ENCODE data around the gene B3GNT5.
A peak's percentile ranks its signal among the peaks of the same experiment; 100 is the strongest.

The B3GNT5 gene

DNA sequence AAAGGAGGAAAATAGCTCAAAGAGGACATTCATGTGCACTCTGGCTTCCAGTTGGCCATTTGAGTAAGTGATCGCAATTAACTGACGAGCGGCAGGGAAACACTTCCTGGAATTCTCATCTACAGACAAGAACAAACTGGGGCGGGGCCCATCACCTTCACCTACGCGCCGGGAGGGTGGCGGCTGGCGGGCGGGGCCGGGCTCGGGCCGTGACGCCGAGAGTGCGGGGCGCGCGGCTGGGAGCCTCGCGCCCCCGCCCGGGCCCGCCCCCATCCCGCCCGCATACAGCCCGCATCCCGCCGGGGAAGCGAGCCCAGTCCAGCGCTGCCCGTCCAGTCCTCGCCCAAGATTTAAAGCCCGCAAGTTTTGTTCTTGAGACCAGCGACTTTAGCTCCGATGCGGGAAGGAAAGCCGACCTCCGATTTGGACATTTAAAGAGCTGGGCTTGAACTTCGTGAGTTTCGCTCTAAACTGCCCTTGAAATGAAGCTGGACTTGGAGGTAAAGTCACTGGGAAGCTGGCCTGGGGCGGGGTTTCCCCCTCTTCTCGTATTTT, at the start of gene B3GNT5:
B3GNT5 (plus strand) TSS at position 281 of the 555 bp plus-strand sequence. CDS start 16,546 bp downstream, outside the sequence.
- DNase-seq (ENCODE audit: low read depth, low spot score), result peak; percentile 47

GRCh38 chr3:183203670-183204069, 49.4 kb upstream of the B3GNT5 start:
- DNase-seq (ENCODE audit: low read depth, low spot score), result no peak

GRCh38 chr3:183208260-183208659, 44.8 kb upstream of the B3GNT5 start:
- DNase-seq (ENCODE audit: low read depth, low spot score), result no peak

DNA sequence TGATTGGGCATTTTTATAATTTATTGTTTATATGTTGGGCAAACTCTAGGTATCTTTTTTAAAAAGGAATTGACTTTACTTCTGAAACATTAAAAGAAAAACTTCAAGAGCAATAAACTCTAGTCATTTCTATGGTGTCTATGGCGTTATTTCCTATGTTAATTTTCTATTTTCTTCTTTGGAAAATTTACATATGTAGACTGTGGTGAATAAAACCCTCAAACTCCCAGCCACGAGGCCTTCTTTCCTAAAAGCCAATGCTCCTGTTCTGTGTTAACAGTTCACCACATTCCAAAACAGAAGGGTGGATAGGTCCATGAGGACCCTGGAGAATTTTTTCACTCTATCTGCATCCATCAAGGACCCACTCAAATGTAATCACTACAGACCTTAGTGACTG, 44.3 kb upstream of the B3GNT5 start:
- DNase-seq (ENCODE audit: low read depth, low spot score), result no peak

GRCh38 chr3:183210341-183210740, 42.7 kb upstream of the B3GNT5 start:
- DNase-seq (ENCODE audit: low read depth, low spot score), result no peak

GRCh38 chr3:183210862-183211341, 42.2 kb upstream of the B3GNT5 start:
- no peak for DNase-seq (ENCODE audit: low read depth, low spot score)

DNA sequence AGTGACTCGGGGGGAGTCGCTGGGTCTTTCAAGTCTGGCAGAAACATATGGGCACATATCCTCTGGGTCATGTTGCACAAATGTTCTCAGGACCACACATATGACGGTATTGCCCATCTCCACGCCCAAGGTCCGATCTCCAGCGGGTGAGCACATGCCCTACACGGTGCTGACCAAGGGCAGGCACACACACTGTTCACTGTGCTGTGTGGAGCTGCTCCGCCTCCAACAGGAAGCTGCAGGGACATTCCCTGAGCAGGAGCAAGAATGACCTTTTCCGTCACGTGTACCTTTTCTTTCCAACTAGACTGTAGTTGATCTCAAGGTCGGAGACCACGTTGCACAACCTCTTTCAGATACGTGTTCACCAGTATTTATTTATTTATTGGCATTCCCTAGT, 41.7 kb upstream of the B3GNT5 start:
- DNase-seq (ENCODE audit: low read depth, low spot score), result no peak

- no peak for DNase-seq (ENCODE audit: low read depth, low spot score)
These were observed 41.0 kb upstream of the B3GNT5 start for GRCh38 chr3:183212096-183212495.

DNA sequence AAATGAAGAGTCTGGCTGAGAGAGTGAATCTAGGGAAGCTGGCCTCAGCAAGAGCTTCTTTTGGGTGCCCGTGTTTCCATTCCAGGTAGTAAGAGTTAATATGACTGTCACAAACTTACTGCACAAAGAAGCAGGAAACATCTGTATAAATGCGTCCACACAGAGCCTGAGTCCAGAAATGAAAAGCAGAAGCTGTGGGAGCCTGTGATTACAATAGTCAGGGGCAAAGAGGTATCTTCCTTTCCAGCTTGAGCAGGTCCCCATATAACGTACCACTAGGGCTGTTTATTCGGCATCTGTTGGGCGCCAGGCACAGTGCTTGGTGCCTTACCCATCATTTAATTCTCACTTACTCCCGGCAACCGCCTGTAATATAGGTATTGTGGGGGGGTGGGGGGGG, 40.5 kb upstream of the B3GNT5 start:
- no peak for DNase-seq (ENCODE audit: low read depth, low spot score)

GRCh38 chr3:183213415-183214276, 39.4 kb upstream of the B3GNT5 start:
- DNase-seq (ENCODE audit: low read depth, low spot score), result no peak

- DNase-seq (ENCODE audit: low read depth, low spot score), result no peak
These were observed 38.8 kb upstream of the B3GNT5 start for GRCh38 chr3:183214277-183214612.

DNA sequence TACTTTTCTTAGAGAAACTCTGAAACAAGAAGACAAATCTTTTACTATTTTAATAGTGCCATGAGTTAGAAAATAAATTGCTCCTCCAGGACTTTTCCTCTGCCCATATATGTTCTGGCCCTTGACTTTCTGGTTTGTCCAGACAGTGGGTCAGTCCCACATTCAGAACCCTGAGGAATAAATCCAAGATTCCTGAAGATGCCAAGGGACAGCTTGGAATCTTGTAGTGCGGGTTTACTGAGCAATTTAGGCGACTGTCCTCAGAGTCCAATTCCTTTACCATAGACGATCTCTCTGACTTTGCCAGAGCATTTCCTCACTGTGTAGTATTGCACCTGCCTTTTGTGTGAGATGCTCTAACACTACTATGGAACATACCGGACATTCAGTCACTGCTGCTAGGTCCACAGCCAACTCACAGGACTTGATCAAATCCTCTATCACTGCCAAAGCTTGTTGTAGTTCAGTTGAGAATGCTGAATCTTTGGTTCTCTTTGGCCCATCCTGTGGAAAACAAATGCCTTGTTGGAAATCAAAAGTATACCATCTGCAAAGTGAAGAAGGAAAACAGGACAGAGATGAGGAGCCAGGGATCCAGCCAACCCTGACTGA, 37.4 kb upstream of the B3GNT5 start:
- no peak for DNase-seq (ENCODE audit: low read depth, low spot score)

DNA sequence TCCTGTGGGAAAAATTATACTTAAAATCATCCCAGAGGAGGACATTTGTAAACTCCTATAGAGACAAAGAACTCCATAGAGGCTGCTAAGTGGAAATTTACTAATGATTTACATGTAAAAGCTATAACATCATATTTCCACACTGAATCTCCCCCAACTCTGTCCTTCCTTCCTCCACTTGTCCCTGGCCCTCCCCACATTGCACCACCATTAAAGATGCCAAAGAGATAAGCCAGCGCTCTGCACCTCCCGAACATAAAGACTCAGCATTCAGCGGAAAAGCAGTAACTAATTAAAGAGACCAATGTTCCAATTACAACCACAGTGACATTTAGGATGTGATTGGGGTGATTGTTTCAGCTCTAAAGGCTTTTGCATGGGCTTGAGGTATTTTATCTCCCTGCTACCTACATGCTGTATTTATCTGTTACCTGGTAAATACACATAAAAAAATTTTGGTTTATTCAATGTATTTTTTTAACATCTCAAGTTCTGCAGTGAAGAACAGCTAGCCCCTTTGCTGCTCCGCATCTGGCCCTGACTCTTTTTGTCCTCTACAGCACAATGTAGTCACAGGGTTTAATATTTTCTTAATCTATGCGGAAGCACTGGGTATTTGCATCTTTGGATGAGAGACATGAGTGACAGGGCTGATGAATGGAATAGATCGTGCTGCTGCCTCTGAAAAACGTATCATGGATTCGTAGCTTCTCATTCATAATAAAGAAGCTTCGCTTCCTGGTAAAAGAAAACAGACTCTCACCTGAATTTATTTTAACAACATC, 35.3 kb upstream of the B3GNT5 start:
- no peak for DNase-seq (ENCODE audit: low read depth, low spot score)

DNA sequence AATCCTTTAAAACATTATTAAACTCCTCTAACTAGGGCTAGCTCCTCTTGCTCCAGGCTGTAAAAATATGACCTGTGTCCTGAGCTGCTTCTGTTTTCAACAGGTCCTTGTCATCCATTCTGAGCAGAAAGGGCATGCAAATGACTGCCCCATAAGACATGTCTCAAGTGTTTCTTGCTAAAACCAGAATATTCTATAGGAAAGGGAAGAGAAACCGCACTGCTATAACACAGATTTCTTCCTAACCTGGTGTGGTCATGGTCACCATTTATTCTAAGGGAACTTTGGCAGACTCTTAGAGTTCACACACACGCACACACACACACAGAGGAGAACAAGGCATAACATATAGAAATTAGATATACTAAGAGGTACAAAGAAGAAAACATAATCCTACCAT, 34.2 kb upstream of the B3GNT5 start:
- DNase-seq (ENCODE audit: low read depth, low spot score), result no peak

DNA sequence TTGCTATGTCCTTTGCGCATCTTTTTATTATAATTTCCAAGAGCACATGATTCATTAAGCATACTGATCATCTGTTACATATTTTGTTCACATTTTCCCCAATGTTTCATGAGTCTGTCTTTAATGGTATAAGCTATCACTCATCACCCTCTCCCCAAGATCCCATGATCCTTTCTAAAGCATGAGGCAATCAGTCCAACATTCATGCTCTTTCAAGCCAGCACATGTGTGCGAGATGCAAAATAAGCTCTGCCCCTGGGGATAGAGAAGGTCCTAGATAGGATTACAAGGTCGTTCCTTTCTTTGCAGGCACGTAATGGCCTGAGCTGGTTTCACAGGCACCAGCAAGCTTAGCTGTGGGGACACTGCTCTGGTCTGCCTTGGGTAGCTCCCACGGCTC, 32.2 kb upstream of the B3GNT5 start:
- no peak for DNase-seq (ENCODE audit: low read depth, low spot score)

DNA sequence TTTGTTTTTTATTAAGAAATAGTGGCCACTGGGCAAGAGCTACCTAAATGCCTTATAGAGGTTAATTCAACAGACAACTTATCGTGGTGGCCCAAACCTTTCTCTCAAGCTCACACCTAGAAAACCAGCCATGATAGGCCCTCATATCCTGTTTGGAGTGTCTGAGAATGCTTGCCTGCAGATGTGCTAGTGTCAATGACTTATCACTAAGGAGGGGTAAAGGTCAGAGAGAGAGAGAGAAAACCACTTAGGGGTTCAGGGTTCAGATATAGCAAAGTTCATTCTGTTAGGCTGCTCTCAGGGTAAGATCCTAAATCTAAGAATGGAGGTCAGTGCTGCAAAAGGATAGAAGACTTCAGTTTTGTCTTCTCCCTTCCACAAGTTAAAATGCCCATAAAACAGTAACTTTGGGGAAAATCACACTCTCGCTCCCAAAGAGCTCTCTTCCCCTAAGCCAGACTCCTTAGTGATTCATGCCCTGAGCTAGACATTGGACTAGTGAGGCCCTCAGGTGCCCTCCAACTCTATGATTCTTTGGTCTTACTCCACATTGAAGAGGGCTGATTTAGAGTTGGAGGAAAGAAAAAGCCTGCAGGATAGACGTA, 30.3 kb upstream of the B3GNT5 start:
- DNase-seq (ENCODE audit: low read depth, low spot score), result no peak

GRCh38 chr3:183224180-183224970, 28.7 kb upstream of the B3GNT5 start:
- no peak for DNase-seq (ENCODE audit: low read depth, low spot score)

DNA sequence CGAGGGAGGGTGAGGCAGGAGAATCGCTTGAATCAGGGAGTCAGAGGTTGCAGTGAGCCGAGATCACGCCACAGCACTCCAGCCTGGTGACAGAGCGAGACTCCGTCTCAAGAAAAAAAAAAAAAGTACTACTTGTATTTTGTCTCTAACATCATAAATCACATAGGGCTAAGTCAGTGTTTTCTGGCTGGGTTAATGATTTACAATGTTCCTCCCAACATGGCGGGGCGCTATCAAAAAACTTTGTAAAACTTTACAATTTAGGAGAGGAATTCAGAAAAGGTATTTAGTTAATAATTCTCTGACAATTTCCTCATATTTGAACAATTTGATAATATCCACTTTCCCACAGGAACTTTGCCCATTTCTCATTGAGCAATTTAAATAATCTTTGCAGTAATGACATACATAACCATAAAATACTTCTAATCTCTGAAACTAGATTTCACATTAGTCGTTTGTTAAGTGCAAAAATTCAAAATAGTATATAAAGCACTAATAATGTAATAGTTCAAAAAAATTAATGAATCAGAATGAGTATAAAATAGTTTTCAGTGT, 26.6 kb upstream of the B3GNT5 start:
- DNase-seq (ENCODE audit: low read depth, low spot score), result no peak

- no peak for DNase-seq (ENCODE audit: low read depth, low spot score)
These were observed 25.5 kb upstream of the B3GNT5 start for GRCh38 chr3:183227586-183227985.

- DNase-seq (ENCODE audit: low read depth, low spot score), result no peak
These were observed 23.9 kb upstream of the B3GNT5 start for GRCh38 chr3:183229178-183229577.
